Measurements from ENCODE around the gene TYSND1.

DNA sequence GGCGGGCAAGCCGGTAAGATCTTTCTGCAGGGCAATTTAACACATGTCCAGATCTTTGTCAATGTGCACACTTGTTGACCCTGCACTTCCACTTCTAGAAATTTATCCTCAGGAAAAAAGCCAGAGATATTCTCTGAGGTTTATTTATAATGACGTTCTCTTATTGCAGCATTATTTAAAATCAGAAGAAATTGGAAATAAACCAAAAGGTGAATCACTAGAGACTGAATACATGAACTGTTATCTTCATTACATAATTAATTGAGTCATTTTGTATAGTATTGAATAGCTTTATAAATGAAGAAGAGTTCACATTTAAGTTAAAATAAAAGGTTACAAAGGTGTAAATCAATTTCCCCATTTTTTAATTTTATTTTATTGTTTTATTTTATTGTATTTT, 40.1 kb upstream of the TYSND1 start:
- TF ChIP-seq CTCF (conservative IDR thresholded peaks at IDR 0.05; ENCODE audit: low read length) (no peak), EZH2phosphoT487 (IDR thresholded peaks at IDR 0.05; ENCODE audit: borderline replicate concordance, low read depth, low read length) (no peak)

All from OCI-LY7 (cell line).